Stimulated activated CD4-positive, alpha-beta T cell treated with anti-CD3 and anti-CD28 coated beads, TNF-alpha, amount 100 ng/mL, for 1 hour (primary cell): ENCODE data around the gene EIF1AD.
"Not testable (repeated sequence)": the region's sequence is repeated elsewhere in the genome, so short reads cannot be mapped to it uniquely, and the experiment has no call there.

Experiments used
- DNase-seq, 3 donors: peaks; one replicate each; pipeline ENCODE4 v3.0.0-alpha.2; 2020; ENCODE audit warnings: low read depth in 3 of 3, low spot score in 1 of 3

EIF1AD gene

GRCh38 chr11:65972116-65972515 is 29.8 kb downstream of the EIF1AD start:
- DNase-seq = no peak

GRCh38 chr11:65968600-65969482 is 33.1 kb downstream of the EIF1AD start:
- no peak for DNase-seq

DNA sequence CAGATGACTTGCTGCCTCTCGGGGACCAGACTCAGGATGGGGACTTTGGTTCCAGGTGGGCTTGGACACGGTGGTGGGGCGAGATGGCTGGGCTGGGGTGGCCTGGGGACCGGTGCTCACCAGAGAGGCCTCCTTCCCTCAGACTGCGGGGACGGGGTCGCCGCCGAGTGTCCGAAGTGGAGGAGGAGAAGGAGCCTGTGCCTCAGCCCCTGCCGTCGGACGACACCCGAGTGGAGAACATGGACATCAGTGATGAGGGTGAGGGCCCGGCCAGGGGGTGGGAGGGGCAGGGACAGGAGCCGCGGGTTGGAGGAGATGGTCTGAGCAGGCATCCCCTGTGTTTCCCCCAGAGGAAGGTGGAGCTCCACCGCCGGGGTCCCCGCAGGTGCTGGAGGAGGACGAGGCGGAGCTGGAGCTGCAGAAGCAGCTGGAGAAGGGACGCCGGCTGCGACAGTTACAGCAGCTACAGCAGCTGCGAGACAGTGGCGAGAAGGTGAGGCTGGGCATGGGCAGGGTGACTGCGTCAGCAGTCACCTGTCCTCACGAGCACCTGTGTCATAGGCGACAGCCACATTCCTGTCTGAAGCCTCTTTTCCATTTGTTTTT is 34.5 kb downstream of the EIF1AD start:
- DNase-seq = no peak

DNA sequence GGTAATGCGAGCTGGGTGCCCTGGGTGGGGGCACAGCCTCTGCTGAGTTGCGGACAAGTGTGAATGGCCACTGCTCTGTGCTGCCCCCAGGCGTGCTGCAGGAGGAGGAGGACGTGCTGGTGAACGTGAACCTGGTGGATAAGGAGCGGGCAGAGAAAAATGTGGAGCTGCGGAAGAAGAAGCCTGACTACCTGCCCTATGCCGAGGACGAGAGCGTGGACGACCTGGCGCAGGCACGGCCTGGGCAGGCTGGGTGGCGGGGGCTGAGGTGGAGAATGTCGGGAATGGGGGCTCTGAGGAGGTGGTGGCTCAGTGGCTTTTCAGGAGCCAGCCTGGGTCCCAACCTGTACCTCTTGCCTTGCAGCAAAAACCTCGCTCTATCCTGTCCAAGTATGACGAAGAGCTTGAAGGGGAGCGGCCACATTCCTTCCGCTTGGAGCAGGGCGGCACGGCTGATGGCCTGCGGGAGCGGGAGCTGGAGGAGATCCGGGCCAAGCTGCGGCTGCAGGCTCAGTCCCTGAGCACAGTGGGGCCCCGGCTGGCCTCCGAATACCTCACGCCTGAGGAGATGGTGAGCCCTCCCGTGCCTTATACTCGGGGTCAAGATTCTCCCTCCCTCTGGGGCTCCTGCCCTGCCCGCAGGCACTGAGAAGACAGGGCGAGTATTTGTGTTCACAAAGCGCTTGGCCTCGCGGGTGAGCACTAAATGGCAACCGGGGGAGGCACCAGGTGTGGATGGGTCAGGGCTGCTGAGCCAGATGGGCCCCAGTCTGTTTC is 35.8 kb downstream of the EIF1AD start:
- DNase-seq = no peak

GRCh38 chr11:65964906-65965305 is 37.1 kb downstream of the EIF1AD start:
- no peak for DNase-seq

DNA sequence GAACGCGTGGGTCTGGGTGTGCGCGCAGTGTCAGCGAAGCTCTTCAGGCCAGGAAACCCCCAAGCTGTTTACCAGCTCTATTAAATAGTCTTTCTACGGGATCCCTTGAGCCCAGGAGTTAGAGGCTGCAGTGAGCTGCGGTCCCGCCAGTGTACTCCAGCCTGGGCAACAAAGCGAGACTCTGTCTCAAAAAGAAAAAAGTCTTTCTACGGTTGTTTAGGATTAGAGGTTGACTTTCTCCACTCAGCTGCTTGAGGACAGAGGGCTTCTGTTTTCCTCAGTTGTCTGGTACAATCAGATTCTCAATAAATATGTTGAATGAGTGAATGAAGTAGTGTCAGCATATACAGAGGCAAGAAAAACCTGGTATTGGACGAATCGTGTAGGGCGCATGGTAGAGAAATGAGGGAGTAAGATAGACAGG is 39.8 kb downstream of the EIF1AD start:
- no peak for DNase-seq

GRCh38 chr11:65961267-65962140 is 40.5 kb downstream of the EIF1AD start, which contains the start of gene SART1:
TSS of gene SART1 (plus strand) at chr11:65961734. CDS start at chr11:65961781, 47 bp downstream.
- DNase-seq = peak; percentile 88 to 92 (median 91)

GRCh38 chr11:65960824-65961266 is 41.1 kb downstream of the EIF1AD start:
- no peak for DNase-seq

- DNase-seq = no peak
Measured at GRCh38 chr11:65958774-65959420, 43.1 kb downstream of the EIF1AD start.

DNA sequence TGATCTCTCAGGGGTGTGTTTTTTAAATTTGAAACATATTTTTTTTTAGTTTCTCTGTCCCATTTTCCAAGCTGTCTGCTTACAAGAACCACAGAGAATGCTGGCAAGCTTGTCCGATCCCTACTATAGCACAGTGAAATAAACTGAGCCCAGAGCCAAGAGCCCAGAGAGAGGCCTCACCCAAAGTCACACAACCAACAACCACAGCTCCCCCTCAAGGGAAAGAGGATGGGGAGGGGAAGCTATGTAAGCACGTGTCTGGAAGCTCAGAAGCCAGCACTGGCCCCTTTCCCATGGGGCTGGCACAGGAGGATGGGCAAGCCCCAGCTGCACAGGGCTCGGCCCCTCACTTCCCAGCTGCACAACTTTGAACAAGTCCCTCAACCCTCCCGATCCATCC is 43.7 kb downstream of the EIF1AD start:
- no peak for DNase-seq

DNA sequence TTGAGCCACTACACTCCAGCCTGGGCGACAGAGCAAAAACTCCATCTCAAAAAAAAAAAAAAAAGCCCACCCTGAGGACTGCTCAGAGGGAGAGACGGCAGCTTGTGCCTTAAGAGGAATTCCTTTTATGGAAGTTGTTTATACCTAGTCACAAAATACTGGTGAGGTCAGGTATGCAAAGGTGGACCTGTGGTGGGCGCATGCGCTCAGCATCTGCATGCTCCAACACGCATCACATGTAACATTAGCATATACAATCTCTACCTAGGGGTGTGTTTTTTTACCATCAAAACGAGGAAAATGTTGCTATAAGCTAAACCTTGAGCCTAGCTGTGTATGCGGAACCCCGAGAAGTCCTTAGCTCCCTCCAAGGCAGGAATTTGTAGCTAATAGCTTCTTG is 47.2 kb downstream of the EIF1AD start:
- DNase-seq = no peak

GRCh38 chr11:65953471-65953870 is 48.5 kb downstream of the EIF1AD start:
- no peak for DNase-seq

DNA sequence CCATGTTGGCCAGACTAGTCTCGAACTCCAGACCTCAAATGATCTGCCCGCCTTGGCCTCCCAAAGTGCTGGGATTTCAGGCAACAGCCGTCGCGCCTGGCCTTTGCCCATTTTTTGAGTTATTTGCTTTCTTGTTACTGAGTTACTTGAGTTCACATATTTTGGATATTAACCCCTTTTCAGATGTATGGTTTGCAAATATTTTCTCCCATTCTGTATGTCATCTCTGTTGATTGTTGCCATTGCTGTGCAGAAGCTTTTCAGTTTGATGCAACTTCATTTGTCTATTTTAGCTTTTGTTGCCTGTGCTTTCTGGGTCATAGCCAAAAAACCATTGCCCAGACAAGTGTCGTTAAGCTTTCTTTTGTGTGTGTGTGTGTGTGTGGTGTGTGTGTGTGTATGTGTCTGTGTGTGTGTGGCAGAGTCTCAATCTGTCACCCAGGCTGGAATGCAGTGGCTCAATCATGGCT is 49.9 kb downstream of the EIF1AD start:
- DNase-seq = no peak

- DNase-seq = not testable (repeated sequence)
Measured at GRCh38 chr11:65951641-65952040, 50.3 kb downstream of the EIF1AD start.

- DNase-seq = not testable (repeated sequence)
Measured at GRCh38 chr11:65950711-65951110, 51.2 kb downstream of the EIF1AD start.

DNA sequence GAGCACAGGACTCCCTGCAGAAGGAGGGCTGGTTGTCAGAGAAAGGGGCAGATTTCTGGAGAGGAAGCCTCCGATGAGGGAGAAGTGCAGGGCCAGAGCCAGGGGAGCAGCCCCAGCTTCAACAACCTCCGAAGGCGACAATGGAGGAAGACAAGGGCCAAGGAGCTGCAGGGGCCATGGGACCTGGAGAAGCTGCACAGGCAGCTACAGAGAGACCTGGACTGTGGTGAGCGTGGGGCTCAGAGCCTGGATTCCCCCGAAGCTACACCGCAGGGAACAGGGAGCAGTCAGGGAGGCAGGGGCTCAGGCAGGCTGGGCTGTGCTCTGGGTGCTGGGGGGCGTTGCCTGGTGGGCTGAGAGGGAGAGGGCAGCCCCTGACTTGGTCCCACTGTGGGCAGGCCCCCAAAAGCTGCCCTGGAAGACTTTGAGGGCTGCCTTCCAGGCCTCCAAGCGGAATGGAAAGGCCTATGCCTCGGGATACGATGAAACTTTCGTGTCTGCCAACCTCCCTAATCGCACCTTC is 54.3 kb downstream of the EIF1AD start:
- DNase-seq = no peak

GRCh38 chr11:65947133-65947532 is 54.8 kb downstream of the EIF1AD start:
- no peak for DNase-seq

- no peak for DNase-seq
Measured at GRCh38 chr11:65946655-65947054, 55.3 kb downstream of the EIF1AD start.
